ENCODE results near the gene EIF3M.

GRCh38 chr11:32641361-32641760, 57.7 kb downstream of the EIF3M start:
- TF ChIP-seq, protein P1, sequence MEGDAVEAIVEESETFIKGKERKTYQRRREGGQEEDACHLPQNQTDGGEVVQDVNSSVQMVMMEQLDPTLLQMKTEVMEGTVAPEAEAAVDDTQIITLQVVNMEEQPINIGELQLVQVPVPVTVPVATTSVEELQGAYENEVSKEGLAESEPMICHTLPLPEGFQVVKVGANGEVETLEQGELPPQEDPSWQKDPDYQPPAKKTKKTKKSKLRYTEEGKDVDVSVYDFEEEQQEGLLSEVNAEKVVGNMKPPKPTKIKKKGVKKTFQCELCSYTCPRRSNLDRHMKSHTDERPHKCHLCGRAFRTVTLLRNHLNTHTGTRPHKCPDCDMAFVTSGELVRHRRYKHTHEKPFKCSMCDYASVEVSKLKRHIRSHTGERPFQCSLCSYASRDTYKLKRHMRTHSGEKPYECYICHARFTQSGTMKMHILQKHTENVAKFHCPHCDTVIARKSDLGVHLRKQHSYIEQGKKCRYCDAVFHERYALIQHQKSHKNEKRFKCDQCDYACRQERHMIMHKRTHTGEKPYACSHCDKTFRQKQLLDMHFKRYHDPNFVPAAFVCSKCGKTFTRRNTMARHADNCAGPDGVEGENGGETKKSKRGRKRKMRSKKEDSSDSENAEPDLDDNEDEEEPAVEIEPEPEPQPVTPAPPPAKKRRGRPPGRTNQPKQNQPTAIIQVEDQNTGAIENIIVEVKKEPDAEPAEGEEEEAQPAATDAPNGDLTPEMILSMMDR (IDR thresholded peaks at IDR 0.05): no peak
- TF ChIP-seq POLR2A (IDR thresholded peaks at IDR 0.05): no peak
